Activated T-helper 1 cell treated with anti-CD3 and anti-CD28 coated beads, Interleukin-12 subunit alpha, Interleukin-12 subunit beta, Interleukin-2, Interleukin-4 antibody, amounts not matched to agents 30 ng/mL and 10 ng/mL and 1 ng/mL, durations not matched to agents 14 hours and 24 hours and 36 hours (primary cell): ENCODE measurements around the gene UNC5B. TPM values are rescaled to one million over a fixed set of nuclear protein-coding genes. Genes with fewer than 3 reads are reported as not detected.

ENCODE experiments used
- DNase-seq: peaks from one replicate; pipeline ENCODE4 v3.0.0; 2021; ENCODE audit warnings: low spot score
- H3K27ac Mint-ChIP-seq: one replicate; pipeline ENCODE4 v1.8.0; 2021; ENCODE audit warnings: mild to moderate bottlenecking, mixed read lengths
- H3K27me3 Mint-ChIP-seq: one replicate; pipeline ENCODE4 v1.8.0; 2022; ENCODE audit warnings: mild to moderate bottlenecking, moderate library complexity, mixed read lengths; ENCODE audit not compliant: insufficient read depth
- H3K36me3 Mint-ChIP-seq: one replicate; pipeline ENCODE4 v1.8.0; 2021; ENCODE audit warnings: low read depth, mixed read lengths
- H3K4me1 Mint-ChIP-seq: one replicate; pipeline ENCODE4 v1.8.0; 2021; ENCODE audit warnings: low read depth, mixed read lengths
- H3K4me3 Mint-ChIP-seq: one replicate; pipeline ENCODE4 v1.8.0; 2021; ENCODE audit warnings: mild to moderate bottlenecking, moderate library complexity, mixed read lengths
- H3K9me3 Mint-ChIP-seq: one replicate; pipeline ENCODE4 v1.8.0; 2021; ENCODE audit warnings: mixed read lengths
- intact Hi-C: fragments of 100-400 bp; cut with micrococcal nuclease; formaldehyde crosslinking; loops from one replicate; pipeline ENCODE4 v1.15.1; 2024
- total RNA-seq: library from RNA; stranded (reverse); gene quantifications from 2 replicates; pipeline ENCODE4 v1.2.3, GENCODE V29; 2022

UNC5B gene
- total RNA-seq, 1 donor from 2014 or later = 0.10 TPM

DNA sequence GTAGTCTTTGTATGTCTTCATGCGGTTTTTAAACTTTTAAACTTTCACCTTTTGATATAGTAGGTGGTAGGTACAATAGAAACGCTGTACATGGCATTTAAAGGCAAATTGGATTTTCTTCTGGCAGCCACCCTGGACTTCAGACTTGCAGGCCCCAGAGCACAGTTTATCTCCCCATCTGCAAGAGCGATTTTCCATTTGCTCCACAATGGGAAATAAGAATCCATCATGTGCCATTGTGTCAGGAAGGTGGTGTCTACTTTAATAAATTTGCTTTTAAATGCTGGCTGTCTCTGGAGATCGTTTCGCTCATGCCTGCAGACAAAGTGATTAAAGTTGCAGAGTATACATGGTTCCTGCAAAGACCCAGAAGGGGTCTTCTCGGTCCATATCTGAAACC, 38.9 kb downstream of the UNC5B start:
- intact Hi-C loops = no loop called here
- H3K27me3 Mint-ChIP-seq = peaks cover 6% of the 10 kb centered on the region
- H3K4me1 Mint-ChIP-seq = no peaks in the 10 kb centered on the region
- no peak overlapping the region for H3K27ac Mint-ChIP-seq
- H3K36me3 Mint-ChIP-seq = no peaks in the 10 kb centered on the region
- no peak overlapping the region for H3K4me3 Mint-ChIP-seq
- DNase-seq = no peak
- no peaks in the 10 kb centered on the region for H3K9me3 Mint-ChIP-seq

DNA sequence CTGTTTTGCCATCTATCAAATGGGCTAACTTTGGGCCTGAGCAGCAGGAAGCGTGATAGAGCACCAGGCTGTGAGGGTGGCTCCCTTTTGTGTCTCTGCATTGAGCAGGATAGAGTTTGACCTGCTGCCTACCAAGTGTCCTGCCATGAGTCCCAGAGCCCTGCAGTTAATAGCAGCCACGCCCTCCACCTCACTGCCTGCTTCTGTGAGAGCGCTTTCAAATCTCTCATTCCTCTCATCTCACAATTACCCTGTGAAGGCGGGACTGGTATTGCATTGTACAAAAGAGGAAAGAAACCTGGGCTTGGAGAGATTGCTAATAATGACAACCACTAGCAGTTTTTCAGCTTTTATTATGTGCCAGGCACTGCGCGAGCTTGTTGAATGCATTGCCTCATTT, 39.9 kb downstream of the UNC5B start:
- Mint-ChIP-seq H3K27me3 (peaks cover 7% of the 10 kb centered on the region), H3K9me3 (no peaks in the 10 kb centered on the region), H3K27ac (no peak overlapping the region), H3K36me3 (no peaks in the 10 kb centered on the region), H3K4me1 (no peaks in the 10 kb centered on the region), H3K4me3 (no peak overlapping the region)
- no peak for DNase-seq
- intact Hi-C loops = no loop called here

DNA sequence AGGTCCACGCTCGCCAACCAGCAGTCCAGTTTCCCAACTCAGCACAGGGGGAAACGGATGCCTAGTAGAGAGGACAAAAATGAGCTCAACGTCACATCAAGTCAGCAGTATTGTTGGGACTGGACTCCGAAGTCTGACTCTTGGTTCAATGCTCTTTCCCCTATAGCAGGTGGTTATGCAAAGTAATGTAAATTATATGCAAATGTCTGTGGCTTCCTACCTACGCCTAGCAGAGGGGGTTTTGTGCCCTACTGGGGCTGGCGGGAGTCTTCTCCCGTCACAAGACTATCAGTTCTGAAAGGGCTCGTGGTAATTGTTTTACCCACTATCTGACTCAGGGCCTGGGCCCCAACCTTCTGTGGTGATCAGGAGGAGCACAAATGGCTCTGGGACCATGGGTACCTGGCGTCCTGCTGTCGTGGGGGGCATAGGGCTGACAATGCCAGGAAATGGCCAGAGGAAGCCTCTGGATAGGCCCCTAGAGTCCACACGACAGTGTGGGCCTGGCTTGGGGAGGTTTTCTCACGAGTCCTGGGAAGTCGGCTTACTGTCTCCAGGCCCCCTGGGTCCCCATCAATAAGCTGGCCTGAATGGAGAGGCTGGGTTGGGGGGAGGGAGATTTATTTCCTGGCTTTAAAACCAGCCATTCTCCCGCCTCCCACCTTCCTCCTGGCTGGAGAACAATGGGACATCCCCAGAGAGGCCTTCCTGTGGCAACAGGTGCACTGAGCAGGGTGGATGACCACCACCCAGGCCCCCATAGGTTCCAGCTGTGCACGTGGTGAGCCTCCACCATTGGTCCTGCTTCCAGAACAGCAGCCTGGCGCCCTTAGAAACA, 41.8 kb downstream of the UNC5B start:
- peaks cover 7% of the 10 kb centered on the region for H3K27me3 Mint-ChIP-seq
- no peak overlapping the region for H3K4me3 Mint-ChIP-seq
- no peaks in the 10 kb centered on the region for H3K36me3 Mint-ChIP-seq
- no peaks in the 10 kb centered on the region for H3K9me3 Mint-ChIP-seq
- no peaks in the 10 kb centered on the region for H3K4me1 Mint-ChIP-seq
- no peak for DNase-seq
- no peak overlapping the region for H3K27ac Mint-ChIP-seq
- intact Hi-C loops = no loop called here

DNA sequence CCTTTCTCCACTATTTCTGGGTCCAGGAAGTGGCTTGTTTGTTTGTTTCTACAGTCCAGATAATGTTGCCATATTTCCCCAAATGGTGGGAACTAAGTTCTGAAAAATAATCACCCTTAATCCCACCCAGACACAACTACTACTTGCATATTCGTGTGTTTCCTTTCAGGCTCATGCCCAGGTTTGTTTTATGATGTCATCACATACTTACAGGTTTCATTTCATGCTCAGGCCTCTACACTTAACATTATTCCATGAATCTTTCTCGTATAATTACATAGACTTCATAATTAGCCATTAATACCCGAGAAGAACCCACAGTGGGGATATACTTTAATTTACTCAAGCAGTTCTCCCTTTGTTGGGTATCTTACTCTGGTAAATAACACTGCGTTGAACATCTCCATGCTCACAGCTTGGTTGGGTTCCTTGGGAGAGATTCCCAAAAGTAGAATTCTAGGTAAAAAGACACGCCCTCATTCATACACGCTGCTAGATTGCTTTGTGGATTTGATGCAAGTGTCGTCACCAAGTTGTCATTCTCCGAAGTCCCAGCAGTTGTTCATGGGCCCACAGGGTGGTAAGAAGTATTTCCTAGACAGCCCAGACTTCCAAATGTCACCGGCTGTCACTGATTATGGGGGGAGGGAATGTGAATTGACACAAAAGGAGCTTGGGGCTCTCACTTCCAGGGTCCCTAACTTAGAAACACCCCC, 42.6 kb downstream of the UNC5B start:
- H3K4me1 Mint-ChIP-seq = no peaks in the 10 kb centered on the region
- no peaks in the 10 kb centered on the region for H3K36me3 Mint-ChIP-seq
- intact Hi-C loops = no loop called here
- peaks cover 5% of the 10 kb centered on the region for H3K27me3 Mint-ChIP-seq
- H3K9me3 Mint-ChIP-seq = no peaks in the 10 kb centered on the region
- no peak overlapping the region for H3K27ac Mint-ChIP-seq
- no peak for DNase-seq
- H3K4me3 Mint-ChIP-seq = no peak overlapping the region

DNA sequence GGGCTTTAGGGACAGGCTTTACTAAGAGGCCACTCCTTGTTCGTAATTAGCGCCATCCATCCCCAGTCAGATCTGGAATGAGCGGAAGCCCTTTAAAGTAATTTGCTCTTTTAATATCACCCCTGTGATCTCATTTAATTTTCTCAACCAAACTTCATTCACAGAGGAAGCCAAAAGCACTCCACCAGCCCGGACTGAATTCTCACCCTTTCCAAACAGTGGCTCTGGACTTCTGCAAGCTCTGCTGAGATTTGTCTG, 43.1 kb downstream of the UNC5B start:
- Mint-ChIP-seq H3K9me3 (no peaks in the 10 kb centered on the region), H3K4me3 (no peak overlapping the region), H3K4me1 (no peaks in the 10 kb centered on the region), H3K27ac (no peak overlapping the region), H3K27me3 (peaks cover 5% of the 10 kb centered on the region), H3K36me3 (no peaks in the 10 kb centered on the region)
- no peak for DNase-seq
- intact Hi-C loops = no loop called here

DNA sequence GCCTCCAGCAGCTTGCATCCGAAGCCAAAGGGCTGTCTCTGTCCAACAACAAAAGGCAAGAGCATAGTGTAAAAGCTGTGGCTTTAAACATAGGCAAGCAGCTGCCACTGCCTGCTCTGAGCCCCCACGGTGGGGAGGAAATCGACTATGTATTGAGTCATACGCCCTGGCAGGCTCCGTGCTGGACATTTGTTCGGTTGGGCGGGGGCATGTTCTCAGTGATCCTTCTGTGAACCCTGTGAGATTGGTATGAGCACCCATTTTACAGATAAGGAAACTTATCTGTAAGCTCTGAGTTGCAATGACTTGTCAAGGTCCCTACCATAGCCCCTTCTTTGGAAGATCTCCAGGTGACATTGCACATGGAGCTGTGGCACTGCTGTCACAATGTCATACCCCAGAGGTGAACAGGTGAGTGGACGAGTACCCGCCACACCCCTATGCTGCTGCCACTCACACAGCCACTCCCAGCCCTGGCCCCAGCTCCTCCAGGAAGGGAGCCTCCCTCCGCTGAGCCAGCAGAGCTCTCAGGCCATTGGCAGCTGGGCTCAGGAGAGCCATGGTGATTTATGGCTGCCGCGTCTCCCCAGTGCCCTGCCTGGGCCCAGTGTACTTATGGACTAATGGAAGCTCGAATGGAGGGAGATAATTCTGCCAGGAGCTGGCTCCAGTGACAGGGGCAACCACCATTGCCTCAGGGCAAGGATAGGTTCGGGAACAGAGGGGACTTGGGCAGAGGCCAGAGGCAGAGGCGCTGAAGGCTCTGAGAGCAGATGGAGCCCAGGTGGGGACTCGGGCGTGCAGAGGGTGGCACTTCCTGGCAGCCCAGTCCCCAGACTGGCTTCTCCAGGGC, 43.7 kb downstream of the UNC5B start:
- Mint-ChIP-seq H3K9me3 (no peaks in the 10 kb centered on the region), H3K27me3 (peaks cover 5% of the 10 kb centered on the region), H3K36me3 (no peaks in the 10 kb centered on the region), H3K4me3 (no peak overlapping the region), H3K4me1 (no peaks in the 10 kb centered on the region), H3K27ac (no peak overlapping the region)
- intact Hi-C loops = no loop called here
- DNase-seq = no peak

DNA sequence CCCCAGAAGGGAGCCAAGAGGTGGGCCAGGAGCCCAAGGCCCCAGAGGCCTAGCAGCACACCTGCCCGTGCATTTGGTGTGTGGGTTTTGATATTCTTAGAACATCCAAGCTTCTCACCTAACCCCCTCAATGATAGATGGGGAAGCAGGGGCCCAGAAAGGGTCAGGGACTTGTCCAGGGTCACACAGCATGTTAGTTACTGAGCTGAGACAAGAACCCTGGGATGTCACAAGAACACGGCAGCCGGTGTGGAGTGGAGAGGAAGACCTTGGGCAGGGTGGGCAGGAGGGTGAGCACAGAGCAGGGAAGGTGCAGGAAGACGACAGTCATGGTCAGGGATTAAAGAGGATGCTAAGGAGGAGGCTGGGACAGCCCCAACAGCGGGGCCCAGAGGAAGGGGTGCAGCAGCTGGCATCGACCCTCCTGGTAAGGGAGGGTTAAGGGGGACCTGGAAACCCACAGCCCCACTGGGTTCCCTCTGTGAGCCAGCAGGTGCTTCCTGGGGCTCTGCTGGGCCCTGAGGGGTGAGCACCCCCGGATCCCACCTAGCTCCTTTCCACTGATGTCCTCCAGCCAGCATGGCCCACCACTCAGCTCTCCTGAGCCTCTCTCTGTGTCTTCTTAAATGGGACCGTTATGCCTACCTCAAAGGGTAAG, 44.4 kb downstream of the UNC5B start:
- Mint-ChIP-seq H3K27me3 (peaks cover 5% of the 10 kb centered on the region), H3K27ac (no peak overlapping the region), H3K4me1 (no peaks in the 10 kb centered on the region), H3K4me3 (no peak overlapping the region), H3K9me3 (no peaks in the 10 kb centered on the region), H3K36me3 (no peaks in the 10 kb centered on the region)
- no peak for DNase-seq
- intact Hi-C loops = no loop called here

DNA sequence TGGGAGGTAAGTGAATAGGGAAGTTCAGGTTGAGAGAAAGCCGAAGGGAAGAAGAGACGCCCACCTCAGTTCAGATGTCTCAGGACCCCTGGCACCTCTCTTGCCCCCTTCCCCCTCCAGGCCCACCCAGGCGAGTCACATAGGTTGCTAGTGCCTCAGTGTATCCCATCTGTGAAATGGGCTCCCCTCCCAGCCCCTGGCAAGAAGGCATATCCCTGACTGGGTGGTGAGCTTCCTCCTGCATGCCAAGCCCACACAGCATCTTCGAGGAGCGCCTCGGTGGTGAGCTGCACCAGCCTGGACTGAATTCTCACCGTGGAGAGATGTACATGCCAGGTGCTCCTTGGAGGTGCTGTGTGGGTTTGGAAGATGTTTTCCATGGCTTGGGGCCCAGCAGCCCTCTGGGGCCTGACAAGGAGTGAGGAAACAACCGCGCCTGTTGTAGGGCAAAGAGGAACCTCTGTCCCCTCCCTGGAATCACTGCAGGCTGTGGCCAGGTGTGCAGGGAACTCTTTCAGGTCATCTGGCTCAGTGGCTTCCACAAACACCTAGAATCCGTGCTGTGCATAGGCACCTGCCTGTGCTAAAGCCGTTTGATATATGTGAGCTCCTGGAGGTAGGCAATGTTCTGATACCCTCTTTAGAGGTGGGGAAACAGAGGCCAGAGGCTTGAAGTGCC, 45.1 kb downstream of the UNC5B start:
- no peak for DNase-seq
- H3K27me3 Mint-ChIP-seq = peaks cover 3% of the 10 kb centered on the region
- no peak overlapping the region for H3K4me3 Mint-ChIP-seq
- no peak overlapping the region for H3K27ac Mint-ChIP-seq
- intact Hi-C loops = no loop called here
- H3K9me3 Mint-ChIP-seq = no peaks in the 10 kb centered on the region
- H3K36me3 Mint-ChIP-seq = no peaks in the 10 kb centered on the region
- H3K4me1 Mint-ChIP-seq = no peaks in the 10 kb centered on the region

DNA sequence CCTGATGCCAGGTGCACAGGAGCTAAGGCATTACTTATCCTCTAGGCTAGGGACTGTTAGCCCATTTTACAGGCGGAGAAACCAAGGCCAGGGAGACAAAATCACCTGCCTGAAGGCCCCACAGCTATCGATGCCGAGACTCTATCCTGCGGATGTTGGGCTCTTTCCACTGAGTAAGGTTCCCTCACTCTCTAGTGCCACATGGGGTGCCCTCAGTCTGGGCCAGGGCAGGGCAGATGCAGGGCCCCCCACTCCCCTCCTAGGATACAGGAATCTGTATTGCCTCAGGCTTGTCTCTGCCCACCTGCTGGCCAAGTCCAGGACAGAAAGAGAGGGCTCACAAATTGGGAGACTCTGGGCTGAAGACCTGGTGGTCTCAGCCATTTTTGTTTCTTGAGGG, 45.7 kb downstream of the UNC5B start:
- no peak overlapping the region for H3K4me3 Mint-ChIP-seq
- no peak overlapping the region for H3K27ac Mint-ChIP-seq
- no peaks in the 10 kb centered on the region for H3K4me1 Mint-ChIP-seq
- no peaks in the 10 kb centered on the region for H3K36me3 Mint-ChIP-seq
- DNase-seq = no peak
- intact Hi-C loops = no loop called here
- no peaks in the 10 kb centered on the region for H3K9me3 Mint-ChIP-seq
- H3K27me3 Mint-ChIP-seq = peaks cover 3% of the 10 kb centered on the region

DNA sequence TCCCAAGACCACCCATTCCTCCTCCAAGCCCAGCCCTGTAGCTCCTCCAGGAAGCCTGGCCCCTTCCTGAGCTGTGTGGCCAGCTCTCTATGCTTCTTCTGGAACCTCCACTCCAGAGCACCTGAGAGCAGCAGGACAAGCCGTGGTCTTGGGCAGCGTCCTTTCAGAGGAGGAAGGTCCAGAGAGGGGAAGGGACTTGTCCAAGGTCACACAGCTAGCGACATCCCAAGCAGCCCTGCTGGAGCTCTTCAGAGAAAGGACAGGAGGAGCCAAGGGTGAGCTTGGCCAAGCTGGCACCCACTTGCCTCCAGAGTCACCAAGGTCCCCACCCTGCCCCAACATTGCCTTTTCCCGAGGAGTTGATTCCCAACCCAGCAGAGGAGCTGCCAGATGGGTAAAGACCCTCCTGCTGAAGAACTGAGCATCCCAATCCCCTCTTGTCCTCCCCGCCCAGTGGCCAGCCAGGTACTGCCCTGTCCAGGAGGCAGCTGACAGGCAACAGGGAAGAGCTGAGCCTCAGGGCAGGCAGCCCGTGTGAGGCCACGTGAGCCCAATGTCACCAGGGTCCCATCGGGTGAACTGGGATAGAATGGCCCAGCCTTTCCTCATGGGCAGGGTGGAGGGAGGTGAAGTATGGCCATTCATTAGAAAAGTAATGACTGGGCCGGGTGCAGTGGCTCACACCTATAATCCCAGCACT, 46.2 kb downstream of the UNC5B start:
- Mint-ChIP-seq H3K36me3 (no peaks in the 10 kb centered on the region), H3K4me3 (no peak overlapping the region), H3K27ac (no peak overlapping the region), H3K9me3 (no peaks in the 10 kb centered on the region), H3K4me1 (no peaks in the 10 kb centered on the region), H3K27me3 (peaks cover 3% of the 10 kb centered on the region)
- intact Hi-C loops = no loop called here
- DNase-seq = no peak

DNA sequence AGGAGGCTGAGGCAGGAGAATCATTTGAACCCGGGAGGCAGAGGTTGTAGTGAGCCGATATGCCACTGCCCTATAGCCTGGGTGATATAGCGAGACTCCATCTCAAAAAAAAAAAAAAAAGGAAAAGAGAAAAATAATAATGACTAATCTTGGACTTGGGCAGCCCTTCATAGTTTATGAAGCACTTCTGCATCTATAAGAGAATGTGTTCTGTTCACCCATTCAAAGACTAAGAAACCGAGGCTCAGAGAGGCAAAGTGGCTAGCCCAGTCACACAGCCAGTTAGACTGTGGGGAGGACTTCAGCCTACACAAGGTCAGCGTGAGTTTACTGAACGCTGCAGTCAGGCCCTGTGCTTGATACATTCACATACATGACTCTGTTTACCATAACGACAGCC, 46.9 kb downstream of the UNC5B start:
- no peak for DNase-seq
- Mint-ChIP-seq H3K4me1 (no peaks in the 10 kb centered on the region), H3K9me3 (no peaks in the 10 kb centered on the region), H3K27me3 (peaks cover 3% of the 10 kb centered on the region), H3K36me3 (no peaks in the 10 kb centered on the region), H3K27ac (no peak overlapping the region), H3K4me3 (no peak overlapping the region)
- intact Hi-C loops = no loop called here
